ENCODE measurements around the gene CHFR. TPM values are rescaled to one million over a fixed set of nuclear protein-coding genes. Genes with fewer than 3 reads are reported as not detected.
"Not testable (repeated sequence)": the region's sequence is repeated elsewhere in the genome, so short reads cannot be mapped to it uniquely, and the experiment has no call there.

CHFR gene
- total and polyA plus RNA-seq, 5 donors = 12.5 to 27.6 (median 15.9) TPM

DNA sequence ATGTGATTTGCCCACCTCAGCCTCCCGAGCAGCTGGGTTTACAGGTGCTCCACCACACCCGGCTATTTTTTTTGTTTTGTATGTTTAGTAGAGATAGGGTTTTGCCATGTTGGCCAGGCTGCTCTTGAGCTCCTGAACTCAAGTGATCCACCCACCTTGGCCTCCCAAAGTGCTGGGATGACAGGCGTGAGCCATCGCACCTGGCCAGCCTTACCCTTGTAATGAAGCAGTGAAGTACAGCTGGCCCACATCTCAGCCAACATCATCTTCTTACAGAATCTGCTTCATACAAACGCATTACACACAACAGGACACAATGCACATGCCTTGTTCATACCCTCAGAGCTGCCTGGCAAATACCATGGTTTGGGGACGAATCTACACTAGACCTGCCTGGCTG is 31.3 kb upstream of the CHFR start:
- Histone ChIP-seq H3K27me3 (ENCODE audit: control insufficient read depth, insufficient read depth) (no peaks in the 10 kb centered on the region), H3K27ac (ENCODE audit: low read length) (no peak overlapping the region), H3K9me3 (ENCODE audit: control insufficient read depth, low read length) (peaks cover 16% of the 10 kb centered on the region), H3K4me1 (ENCODE audit: control insufficient read depth, insufficient read depth, low read length) (no peaks in the 10 kb centered on the region), H3K4me3 (ENCODE audit: low read length) (no peak overlapping the region)
- WGBS = 97% methylated on average over 6 of the region's 6 CpGs
- DNase-seq (no peak), ATAC-seq (no peak)
- intact Hi-C loops (cut with DNase I) = no loop called here

DNA sequence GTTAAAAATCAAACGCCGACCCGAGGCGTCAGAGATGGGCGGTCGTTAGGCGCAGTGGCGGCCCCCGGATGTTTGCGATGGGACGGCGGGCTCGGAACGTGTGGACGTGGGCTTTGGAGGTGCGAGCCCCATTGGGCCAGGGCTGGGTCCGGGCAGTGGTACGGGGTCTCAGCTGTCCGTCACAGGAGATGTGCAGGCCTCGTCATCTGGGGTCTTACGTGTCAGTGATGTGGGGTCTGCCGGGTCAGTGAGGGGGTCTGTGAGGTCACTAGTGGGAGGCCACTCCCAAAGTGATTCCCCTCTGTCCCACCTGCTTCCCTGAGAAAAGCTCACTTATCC is 21.6 kb upstream of the CHFR start:
- intact Hi-C loops (cut with DNase I) = no loop called here

DNA sequence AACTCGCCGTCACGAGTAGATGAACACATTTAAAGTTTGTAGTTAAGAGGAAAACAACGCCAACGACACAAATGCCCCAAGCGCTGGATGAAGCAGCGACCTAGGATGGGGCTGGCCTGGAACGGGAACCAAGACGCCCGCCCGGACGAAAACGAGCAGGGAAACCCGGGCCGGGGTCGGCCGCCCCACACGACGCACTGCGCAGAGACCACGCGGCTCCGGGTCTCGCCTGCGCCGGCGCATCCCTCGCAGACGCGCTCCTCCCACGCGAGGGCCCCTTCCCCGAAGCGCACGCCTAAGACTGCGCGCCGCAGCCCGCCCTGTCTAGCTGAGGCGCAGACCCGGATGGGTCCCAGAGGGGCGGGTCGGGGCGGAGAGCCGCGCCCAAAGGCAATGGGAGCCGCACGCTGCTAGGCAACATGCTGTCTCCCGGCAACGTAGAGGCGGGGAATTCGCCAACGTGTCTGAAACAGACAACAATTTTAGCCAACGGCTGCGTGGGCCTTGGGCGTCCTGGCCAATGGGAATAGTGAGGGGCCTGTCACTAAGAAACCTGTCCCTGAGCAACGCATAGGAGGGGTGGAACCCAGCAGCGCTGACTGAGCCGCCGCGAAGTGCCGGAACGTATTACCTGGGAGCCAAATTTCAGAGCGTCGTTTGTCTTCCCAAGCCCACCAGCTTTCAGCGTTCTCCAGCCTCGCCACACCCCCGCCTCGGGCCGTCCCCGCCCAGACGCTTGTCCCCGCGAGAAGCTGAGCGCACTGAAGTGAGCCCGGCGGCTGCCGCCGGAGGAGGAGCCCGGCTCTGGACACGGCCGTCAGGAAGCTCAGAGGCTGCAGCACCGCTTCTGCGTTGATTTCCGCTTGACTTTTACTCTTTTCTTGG is 21.0 kb upstream of the CHFR start:
- no peaks in the 10 kb centered on the region for H3K4me1 ChIP-seq (ENCODE audit: control insufficient read depth, insufficient read depth, low read length)
- ATAC-seq (peak; percentile 97 to 98), DNase-seq (peak; percentile 98)
- H3K4me3 ChIP-seq (ENCODE audit: low read length) = peak overlapping the region; percentile 52
- no peaks in the 10 kb centered on the region for H3K27me3 ChIP-seq (ENCODE audit: control insufficient read depth, insufficient read depth)
- H3K27ac ChIP-seq (ENCODE audit: low read length) = peak overlapping the region; percentile 10
- WGBS = under 1% methylated on average over 85 of the region's 85 CpGs
- no peaks in the 10 kb centered on the region for H3K9me3 ChIP-seq (ENCODE audit: control insufficient read depth, low read length)
- intact Hi-C loops (cut with DNase I) = no loop called here

More for the DNA sequence above, 21.6 kb upstream of the CHFR start:
- H3K4me1 ChIP-seq (ENCODE audit: control insufficient read depth, insufficient read depth, low read length) = no peaks in the 10 kb centered on the region
- H3K4me3 ChIP-seq (ENCODE audit: low read length) = peak overlapping the region; percentile 52
- no peaks in the 10 kb centered on the region for H3K27me3 ChIP-seq (ENCODE audit: control insufficient read depth, insufficient read depth)
- no peaks in the 10 kb centered on the region for H3K9me3 ChIP-seq (ENCODE audit: control insufficient read depth, low read length)
- peak overlapping the region; percentile 10 for H3K27ac ChIP-seq (ENCODE audit: low read length)
- 2% methylated on average over 22 of the region's 22 CpGs for WGBS
- peak; percentile 17 to 36 for ATAC-seq
- DNase-seq = no peak

DNA sequence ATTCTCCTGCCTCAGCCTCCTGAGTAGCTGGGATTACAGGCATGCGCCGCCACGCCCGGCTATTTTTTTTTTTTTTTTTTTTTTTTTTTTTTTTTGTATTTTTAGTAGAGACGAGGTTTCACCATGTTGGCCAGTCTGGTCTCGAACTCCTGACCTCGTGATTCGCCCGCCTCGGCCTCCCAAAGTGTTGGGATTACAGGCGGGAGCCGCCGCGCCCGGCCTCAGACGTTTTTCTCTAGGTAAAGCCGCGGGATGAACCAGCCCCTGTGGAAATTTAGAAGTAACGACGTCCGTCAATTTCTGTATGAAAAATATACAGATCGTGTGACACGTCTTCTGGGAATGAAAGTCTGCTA is 20.4 kb upstream of the CHFR start:
- H3K4me1 ChIP-seq (ENCODE audit: control insufficient read depth, insufficient read depth, low read length); H3K27me3 ChIP-seq (ENCODE audit: control insufficient read depth, insufficient read depth); H3K27ac ChIP-seq (ENCODE audit: low read length); ATAC-seq; intact Hi-C loops (cut with DNase I); H3K9me3 ChIP-seq (ENCODE audit: control insufficient read depth, low read length): not testable (repeated sequence)
- peak overlapping the region; percentile 52 for H3K4me3 ChIP-seq (ENCODE audit: low read length)
- DNase-seq = peak; percentile 33 to 64 (median 58)
- 10% methylated on average over 23 of the region's 23 CpGs for WGBS

DNA sequence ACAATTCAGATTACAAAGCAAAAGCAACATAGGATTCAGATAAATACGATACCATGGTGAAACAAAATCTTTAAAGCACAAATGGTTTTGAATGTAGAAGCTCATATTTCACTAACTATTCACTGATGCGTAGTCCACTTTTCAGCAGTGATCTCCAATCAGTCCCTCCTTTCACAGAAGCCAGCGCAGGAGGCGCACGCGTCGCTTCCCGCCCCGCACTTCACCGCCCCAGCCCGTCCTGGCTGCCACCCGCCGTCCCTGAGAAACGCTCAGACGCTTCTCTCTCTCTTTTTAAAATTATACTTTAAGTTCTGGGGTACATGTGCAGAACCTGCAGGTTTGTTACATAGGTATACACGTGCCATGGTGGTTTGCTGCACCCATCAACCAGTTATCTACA is 19.8 kb upstream of the CHFR start:
- DNase-seq (no peak), ATAC-seq (no peak)
- no peak overlapping the region for H3K27ac ChIP-seq (ENCODE audit: low read length)
- WGBS = 21% methylated on average over 16 of the region's 16 CpGs
- no peaks in the 10 kb centered on the region for H3K4me1 ChIP-seq (ENCODE audit: control insufficient read depth, insufficient read depth, low read length)
- intact Hi-C loops (cut with DNase I) = no loop called here
- no peaks in the 10 kb centered on the region for H3K9me3 ChIP-seq (ENCODE audit: control insufficient read depth, low read length)
- no peaks in the 10 kb centered on the region for H3K27me3 ChIP-seq (ENCODE audit: control insufficient read depth, insufficient read depth)
- H3K4me3 ChIP-seq (ENCODE audit: low read length) = no peak overlapping the region

DNA sequence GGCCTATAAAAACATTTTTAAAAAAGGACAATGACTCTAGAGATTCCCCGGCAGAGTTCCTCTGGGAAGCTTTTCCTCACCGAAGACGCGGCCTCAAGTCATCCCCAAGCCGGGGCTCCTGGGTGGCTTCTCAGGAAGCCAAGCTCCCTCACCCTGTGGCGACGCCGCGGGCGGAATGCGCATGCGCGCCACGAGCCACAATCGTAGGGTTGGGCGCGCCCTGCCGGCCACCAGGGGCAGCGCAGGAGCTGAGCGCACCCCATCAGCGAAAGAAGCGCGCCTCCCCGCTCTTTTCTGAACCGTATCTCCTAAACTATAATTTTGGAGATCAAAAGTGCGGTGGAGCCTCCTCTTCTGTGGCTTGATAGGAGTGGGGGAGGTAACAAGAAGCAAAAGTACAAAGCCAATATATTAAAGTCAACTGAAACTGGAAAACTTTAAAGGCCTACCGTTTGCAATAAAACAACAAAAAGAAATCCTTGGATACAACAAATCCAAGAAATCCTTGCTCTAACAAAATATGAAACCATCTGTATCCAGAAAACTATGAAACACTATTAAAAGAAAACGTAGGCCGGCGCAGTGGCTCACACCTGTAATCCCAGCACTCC is 17.4 kb upstream of the CHFR start:
- Histone ChIP-seq H3K4me3 (ENCODE audit: low read length) (no peak overlapping the region), H3K4me1 (ENCODE audit: control insufficient read depth, insufficient read depth, low read length) (no peaks in the 10 kb centered on the region), H3K9me3 (ENCODE audit: control insufficient read depth, low read length) (no peaks in the 10 kb centered on the region), H3K27ac (ENCODE audit: low read length) (no peak overlapping the region), H3K27me3 (ENCODE audit: control insufficient read depth, insufficient read depth) (no peaks in the 10 kb centered on the region)
- peak; percentile 85 to 96 (median 94) for DNase-seq
- ATAC-seq = peak; percentile 15 to 39
- WGBS = 8% methylated on average over 30 of the region's 30 CpGs
- intact Hi-C loops (cut with DNase I) = no loop called here

DNA sequence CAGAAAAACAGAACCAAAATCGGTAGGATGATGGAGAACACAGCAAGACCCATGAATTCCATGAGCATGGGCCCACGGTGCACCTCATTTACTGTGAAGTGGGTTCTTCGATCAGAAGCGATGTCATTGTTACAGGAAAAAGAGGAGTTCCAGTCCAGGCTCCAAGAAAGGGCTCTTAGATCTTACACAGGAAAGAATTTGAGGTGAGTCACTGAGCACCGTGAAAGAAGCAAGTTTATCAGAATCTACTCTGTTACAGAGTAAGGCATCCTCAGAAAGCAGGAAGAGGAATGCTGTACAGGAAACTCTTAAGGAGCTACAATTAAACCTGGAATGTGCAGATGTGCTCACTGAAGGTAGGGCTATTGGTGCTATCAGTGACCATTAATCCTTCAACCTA is 11.6 kb upstream of the CHFR start:
- H3K4me1 ChIP-seq (ENCODE audit: control insufficient read depth, insufficient read depth, low read length) = no peaks in the 10 kb centered on the region
- WGBS = 79% methylated on average over 5 of the region's 5 CpGs

DNA sequence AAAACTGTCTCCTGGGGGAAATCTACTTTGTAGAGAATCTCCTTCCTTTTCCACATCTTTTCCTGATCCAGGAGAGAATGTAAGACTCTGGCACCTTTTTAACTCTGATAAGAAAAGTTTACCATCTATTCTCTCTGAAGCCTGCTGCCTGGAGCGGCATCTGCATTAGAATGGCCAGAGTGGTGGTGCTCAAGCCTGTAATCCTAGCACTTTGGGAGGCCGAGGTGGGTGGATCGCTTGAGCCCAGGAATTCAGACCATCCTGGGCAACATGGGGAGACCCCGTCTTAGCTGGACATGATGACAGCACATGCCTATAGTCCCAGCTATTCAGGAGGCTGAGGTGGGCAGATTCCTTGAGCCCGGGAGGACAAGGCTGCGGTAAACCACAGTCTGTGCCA is 1.4 kb upstream of the CHFR start:
- Histone ChIP-seq H3K9me3 (ENCODE audit: control insufficient read depth, low read length) (no peaks in the 10 kb centered on the region), H3K27ac (ENCODE audit: low read length) (no peak overlapping the region), H3K4me3 (ENCODE audit: low read length) (no peak overlapping the region), H3K27me3 (ENCODE audit: control insufficient read depth, insufficient read depth) (no peaks in the 10 kb centered on the region), H3K4me1 (ENCODE audit: control insufficient read depth, insufficient read depth, low read length) (no peaks in the 10 kb centered on the region)
- intact Hi-C loops (cut with DNase I) = no loop called here
- DNase-seq (no peak), ATAC-seq (no peak)
- 65% methylated on average over 6 of the region's 6 CpGs for WGBS

More for the DNA sequence above, 11.6 kb upstream of the CHFR start:
- Histone ChIP-seq H3K4me3 (ENCODE audit: low read length) (no peak overlapping the region), H3K27me3 (ENCODE audit: control insufficient read depth, insufficient read depth) (no peaks in the 10 kb centered on the region), H3K9me3 (ENCODE audit: control insufficient read depth, low read length) (no peaks in the 10 kb centered on the region), H3K27ac (ENCODE audit: low read length) (no peak overlapping the region)
- no peak for DNase-seq
- intact Hi-C loops (cut with DNase I) = no loop called here
- ATAC-seq = no peak

DNA sequence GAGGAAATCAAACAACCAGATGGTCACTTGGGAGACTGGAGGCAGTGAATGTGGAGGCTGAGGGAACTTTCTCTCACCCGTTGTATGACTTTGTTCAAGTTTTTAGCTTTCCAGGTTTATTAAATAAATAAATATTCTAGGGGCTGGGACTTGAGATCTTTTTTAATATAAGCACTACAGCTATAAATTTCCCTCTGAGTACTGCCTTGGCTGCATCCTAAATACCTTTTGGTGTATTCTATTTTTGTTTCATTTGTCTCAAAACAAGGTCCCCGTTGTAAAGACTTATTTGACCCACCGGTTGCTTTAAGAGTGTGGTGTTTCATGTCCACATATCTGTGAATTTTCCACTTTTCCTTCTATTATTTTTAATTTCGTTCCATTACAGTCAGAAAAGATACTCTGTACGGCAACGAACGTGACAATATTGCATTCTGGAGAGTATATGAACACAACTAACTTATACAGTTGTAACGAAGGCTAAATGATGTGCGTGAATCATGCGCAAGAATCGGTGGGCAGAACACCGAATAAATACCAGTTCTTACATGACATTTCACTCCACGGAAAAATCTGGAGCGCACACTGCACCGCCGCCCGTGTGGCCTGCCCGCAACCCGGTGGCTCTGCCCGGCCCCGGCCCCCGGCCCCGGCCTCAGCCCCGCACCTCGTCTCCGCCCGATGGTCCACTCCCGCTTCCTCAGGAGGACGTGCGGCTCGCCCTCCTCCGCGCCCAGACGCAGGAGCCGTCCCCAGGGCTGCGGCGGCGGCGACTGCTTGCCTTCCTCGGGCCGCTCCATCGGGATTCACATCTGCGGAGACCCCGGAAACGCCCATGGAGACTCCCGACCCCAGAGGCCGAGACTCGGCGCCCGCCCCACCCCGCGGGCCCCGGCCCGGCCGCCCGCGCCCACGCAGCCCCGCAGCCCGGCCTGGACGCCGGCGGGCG is 602 bp downstream of the CHFR start:
- peak in 1 of 3 donors; percentile 69 for DNase-seq
- WGBS = 9% methylated on average over 60 of the region's 64 CpGs
- intact Hi-C loops (cut with DNase I) = no loop called here

DNA sequence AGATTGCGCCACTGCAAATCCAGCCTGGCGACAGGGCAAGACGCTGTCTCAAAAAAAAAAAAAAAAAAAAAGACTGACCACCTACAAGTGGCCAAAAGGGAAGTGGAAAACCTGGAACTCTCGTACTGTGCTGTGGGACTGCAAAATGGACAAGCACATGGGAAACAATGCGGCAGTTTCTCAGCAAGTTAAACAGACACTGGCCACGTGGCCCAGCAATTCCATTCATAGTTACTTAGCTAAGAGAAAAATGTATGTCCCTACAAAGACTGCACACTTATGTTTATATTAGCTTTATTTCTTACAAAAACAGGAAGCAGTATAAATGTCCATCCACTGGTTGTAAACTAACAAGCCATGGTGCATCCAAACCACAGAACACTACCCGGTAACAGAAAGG is 5.6 kb downstream of the CHFR start:
- Histone ChIP-seq H3K4me1 (ENCODE audit: control insufficient read depth, insufficient read depth, low read length) (no peaks in the 10 kb centered on the region), H3K27me3 (ENCODE audit: control insufficient read depth, insufficient read depth) (no peaks in the 10 kb centered on the region), H3K4me3 (ENCODE audit: low read length) (no peak overlapping the region), H3K9me3 (ENCODE audit: control insufficient read depth, low read length) (no peaks in the 10 kb centered on the region), H3K27ac (ENCODE audit: low read length) (no peak overlapping the region)
- no peak for ATAC-seq
- WGBS = 85% methylated on average over 7 of the region's 7 CpGs
- intact Hi-C loops (cut with DNase I) = no loop called here
- DNase-seq = no peak

More for the DNA sequence above, 602 bp downstream of the CHFR start:
- peak overlapping the region; percentile 90 for H3K4me3 ChIP-seq (ENCODE audit: low read length)
- ATAC-seq = peak in 1 of 2 donors; percentile 6
- peak overlapping the region; percentile 58 for H3K27ac ChIP-seq (ENCODE audit: low read length)
- H3K27me3 ChIP-seq (ENCODE audit: control insufficient read depth, insufficient read depth) = no peaks in the 10 kb centered on the region
- H3K9me3 ChIP-seq (ENCODE audit: control insufficient read depth, low read length) = no peaks in the 10 kb centered on the region
- H3K4me1 ChIP-seq (ENCODE audit: control insufficient read depth, insufficient read depth, low read length) = no peaks in the 10 kb centered on the region

DNA sequence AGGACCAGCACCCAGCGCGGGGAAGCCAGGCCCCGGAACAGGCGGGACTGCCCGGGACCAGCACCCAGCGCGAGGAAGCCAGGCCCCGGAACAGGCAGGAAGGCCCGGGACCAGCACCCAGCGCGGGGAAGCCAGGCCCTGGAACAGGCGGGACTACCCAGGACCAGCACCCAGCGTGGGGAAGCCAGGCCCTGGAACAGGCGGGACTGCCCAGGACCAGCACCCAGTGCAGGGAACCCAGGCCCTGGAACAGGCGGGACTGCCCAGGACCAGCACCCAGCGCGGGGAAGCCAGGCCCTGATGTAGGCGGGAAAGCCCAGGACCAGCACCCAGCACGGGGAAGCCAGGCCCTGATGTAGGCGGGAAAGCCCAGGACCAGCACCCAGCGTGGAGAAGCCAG is 12.8 kb downstream of the CHFR start:
- H3K9me3 ChIP-seq (ENCODE audit: control insufficient read depth, low read length); H3K4me3 ChIP-seq (ENCODE audit: low read length); ATAC-seq; H3K27me3 ChIP-seq (ENCODE audit: control insufficient read depth, insufficient read depth); DNase-seq; intact Hi-C loops (cut with DNase I); H3K4me1 ChIP-seq (ENCODE audit: control insufficient read depth, insufficient read depth, low read length); H3K27ac ChIP-seq (ENCODE audit: low read length): not testable (repeated sequence)
- 93% methylated on average over 21 of the region's 21 CpGs for WGBS

All from right cardiac atrium (tissue), 5 donors.